OCI-LY1 (cell line): ENCODE data around the gene RAVER1.

ENCODE experiments used
- EZH2 ChIP-seq: fragments of 200-600 bp; sonication (generic), shearing (Covaris generic); IDR thresholded peaks from 2 replicates; pipeline ENCODE4 v1.8.0; 2017; ENCODE audit warnings: borderline replicate concordance, mixed run types, mild to moderate bottlenecking, antibody characterized with exemption, low read length, moderate library complexity, mixed read lengths
- TF ChIP-seq, protein P1 (sequence below): fragments of 200-600 bp; sonication (generic), shearing (Covaris generic); IDR thresholded peaks from 2 replicates; pipeline ENCODE4 v1.5.1; 2017; ENCODE audit warnings: mild to moderate bottlenecking, antibody characterized with exemption, low read length, moderate library complexity, mixed read lengths

DNA sequence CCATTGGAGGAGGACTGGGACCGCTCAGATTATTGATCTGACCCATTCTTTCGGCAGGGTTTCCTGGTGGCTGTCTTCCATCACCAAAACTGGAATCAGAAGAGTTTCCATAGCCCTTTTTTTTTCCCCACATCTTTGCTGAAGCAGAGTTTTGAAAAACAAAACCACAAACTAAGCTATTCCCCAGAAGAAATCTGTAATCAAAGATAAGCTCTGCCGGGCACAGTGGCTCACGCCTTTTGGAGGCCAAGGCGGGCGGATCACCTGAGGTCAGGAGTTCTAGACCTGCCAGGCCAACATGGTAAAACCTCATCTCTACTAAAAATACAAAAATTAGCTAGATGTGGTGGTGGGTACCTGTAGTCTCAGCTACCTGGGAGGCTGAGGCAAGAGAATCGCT is 66.6 kb downstream of the RAVER1 start:
- TF ChIP-seq, protein P1, sequence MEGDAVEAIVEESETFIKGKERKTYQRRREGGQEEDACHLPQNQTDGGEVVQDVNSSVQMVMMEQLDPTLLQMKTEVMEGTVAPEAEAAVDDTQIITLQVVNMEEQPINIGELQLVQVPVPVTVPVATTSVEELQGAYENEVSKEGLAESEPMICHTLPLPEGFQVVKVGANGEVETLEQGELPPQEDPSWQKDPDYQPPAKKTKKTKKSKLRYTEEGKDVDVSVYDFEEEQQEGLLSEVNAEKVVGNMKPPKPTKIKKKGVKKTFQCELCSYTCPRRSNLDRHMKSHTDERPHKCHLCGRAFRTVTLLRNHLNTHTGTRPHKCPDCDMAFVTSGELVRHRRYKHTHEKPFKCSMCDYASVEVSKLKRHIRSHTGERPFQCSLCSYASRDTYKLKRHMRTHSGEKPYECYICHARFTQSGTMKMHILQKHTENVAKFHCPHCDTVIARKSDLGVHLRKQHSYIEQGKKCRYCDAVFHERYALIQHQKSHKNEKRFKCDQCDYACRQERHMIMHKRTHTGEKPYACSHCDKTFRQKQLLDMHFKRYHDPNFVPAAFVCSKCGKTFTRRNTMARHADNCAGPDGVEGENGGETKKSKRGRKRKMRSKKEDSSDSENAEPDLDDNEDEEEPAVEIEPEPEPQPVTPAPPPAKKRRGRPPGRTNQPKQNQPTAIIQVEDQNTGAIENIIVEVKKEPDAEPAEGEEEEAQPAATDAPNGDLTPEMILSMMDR, result no peak
- TF ChIP-seq EZH2, result no peak
